Trophoblast cell (in vitro differentiated cells and primary cell): ENCODE measurements around the gene ZBTB6.

Experiments used
- DNase-seq, 2 donors: peaks; one replicate each; pipeline ENCODE4 v3.0.0-alpha.2; 2016
- H2AFZ ChIP-seq: 2 replicates; pipeline ENCODE4 v1.6.1; 2013; ENCODE audit warnings: low read length, moderate library complexity, mild to moderate bottlenecking; ENCODE audit not compliant: insufficient read depth, poor library complexity
- H2AK5ac ChIP-seq: 2 replicates; pipeline ENCODE4 v1.6.1; 2013; ENCODE audit warnings: mild to moderate bottlenecking, low read length
- H2BK120ac ChIP-seq: 2 replicates; pipeline ENCODE4 v1.6.1; 2013; ENCODE audit warnings: low read length, mild to moderate bottlenecking, moderate library complexity; ENCODE audit not compliant: insufficient read depth, poor library complexity
- H2BK12ac ChIP-seq: 2 replicates; pipeline ENCODE4 v1.6.1; 2013; ENCODE audit warnings: mild to moderate bottlenecking, low read length, moderate library complexity
- H2BK5ac ChIP-seq: 2 replicates; pipeline ENCODE4 v1.6.1; 2013; ENCODE audit warnings: low read length, low read depth, moderate library complexity, mild to moderate bottlenecking; ENCODE audit not compliant: poor library complexity
- H3K14ac ChIP-seq: 2 replicates; pipeline ENCODE4 v1.6.1; 2013; ENCODE audit warnings: mild to moderate bottlenecking, low read length
- H3K18ac ChIP-seq: 2 replicates; pipeline ENCODE4 v1.6.1; 2013; ENCODE audit warnings: mild to moderate bottlenecking, low read length
- H3K23ac ChIP-seq: 2 replicates; pipeline ENCODE4 v1.6.1; 2013; ENCODE audit warnings: low read length
- H3K27ac ChIP-seq: 2 replicates; pipeline ENCODE4 v1.5.1; 2013; ENCODE audit warnings: low read depth, mild to moderate bottlenecking, inconsistent platforms, low read length, moderate library complexity
- H3K27me3 ChIP-seq: 2 replicates; pipeline ENCODE4 v1.6.1; 2013; ENCODE audit warnings: inconsistent platforms, mild to moderate bottlenecking, low read length, moderate library complexity; ENCODE audit not compliant: insufficient read depth
- H3K36me3 ChIP-seq, 2 experiments: 1 replicate in 1 of 2; 2 replicates in 1 of 2; pipeline ENCODE4 v1.6.1; 2013; ENCODE audit warnings: low read length in 2 of 2, mild to moderate bottlenecking in 2 of 2, moderate library complexity in 1 of 2; ENCODE audit not compliant: insufficient read depth in 2 of 2, control insufficient read depth in 1 of 2
- H3K4ac ChIP-seq: 2 replicates; pipeline ENCODE4 v1.6.1; 2013; ENCODE audit warnings: low read depth, mild to moderate bottlenecking, low read length, moderate library complexity
- H3K4me1 ChIP-seq, 2 experiments: 1 replicate in 1 of 2; 2 replicates in 1 of 2; pipeline ENCODE4 v1.6.1; 2013; ENCODE audit warnings: low read length in 2 of 2, mild to moderate bottlenecking in 2 of 2, moderate library complexity in 1 of 2; ENCODE audit not compliant: insufficient read depth in 2 of 2, control insufficient read depth in 1 of 2
- H3K4me2 ChIP-seq: 2 replicates; pipeline ENCODE4 v1.6.1; 2013; ENCODE audit warnings: inconsistent platforms, mild to moderate bottlenecking, low read length, moderate library complexity
- H3K4me3 ChIP-seq: 2 replicates; pipeline ENCODE4 v1.5.1; 2013; ENCODE audit warnings: mild to moderate bottlenecking, low read depth, low read length, inconsistent platforms
- H3K79me1 ChIP-seq: one replicate; pipeline ENCODE4 v1.6.1; 2013; ENCODE audit warnings: low read length
- H3K79me2 ChIP-seq: 2 replicates; pipeline ENCODE4 v1.6.1; 2013; ENCODE audit warnings: low read length, mild to moderate bottlenecking; ENCODE audit not compliant: control insufficient read depth, insufficient read depth, poor library complexity
- H3K9ac ChIP-seq: 2 replicates; pipeline ENCODE4 v1.6.1; 2013; ENCODE audit warnings: mild to moderate bottlenecking, low read length
- H3K9me3 ChIP-seq: 2 replicates; pipeline ENCODE4 v1.6.1; 2013; ENCODE audit warnings: low read depth, mild to moderate bottlenecking, control low read depth, inconsistent platforms, low read length; ENCODE audit not compliant: insufficient read depth
- H4K12ac ChIP-seq: 2 replicates; pipeline ENCODE4 v1.6.1; 2013; ENCODE audit warnings: low read depth, mild to moderate bottlenecking, low read length, moderate library complexity
- H4K8ac ChIP-seq: 2 replicates; pipeline ENCODE4 v1.6.1; 2013; ENCODE audit warnings: low read depth, mild to moderate bottlenecking, low read length, moderate library complexity
- H4K91ac ChIP-seq: one replicate; pipeline ENCODE4 v1.6.1; 2013; ENCODE audit warnings: low read depth, mild to moderate bottlenecking, low read length, moderate library complexity
- WGBS: extraction: QIAGEN DNeasy Blood & Tissue Kit; methylation state at CpG from one replicate; pipeline ENCODE4 v1.1.7; 2013; ENCODE audit warnings: missing lambda C conversion rate; ENCODE audit not compliant: insufficient read length, insufficient coverage; ENCODE audit errors: extremely low coverage; 5-methylcytosine and 5-hydroxymethylcytosine counted together

Gene ZBTB6

GRCh38 chr9:122940454-122940748 is 27.3 kb upstream of the ZBTB6 start:
- Histone ChIP-seq H2BK12ac (no peak overlapping the region), H3K79me2 (peaks cover 11% of the 10 kb centered on the region), H3K9ac (peak overlapping the region; percentile 62), H3K18ac (peak overlapping the region; percentile 2), H3K79me1 (peaks cover 10% of the 10 kb centered on the region), H3K4me2 (peak overlapping the region; percentile 85), H2BK120ac (no peak overlapping the region), H2AK5ac (no peak overlapping the region), H2AFZ (no peak overlapping the region), H2BK5ac (no peak overlapping the region), H4K91ac (no peak overlapping the region), H3K4ac (no peak overlapping the region), H3K9me3 (no peaks in the 10 kb centered on the region), H3K4me1 (peaks cover 2 to 3% of the 10 kb centered on the region in 2 experiments), H3K27me3 (no peaks in the 10 kb centered on the region), H3K27ac (peak overlapping the region; percentile 65), H3K36me3 (peaks cover 14 to 15% of the 10 kb centered on the region in 2 experiments), H4K12ac (no peak overlapping the region), H3K14ac (peak overlapping the region; percentile 1), H4K8ac (peak overlapping the region; percentile 33), H3K23ac (no peak overlapping the region), H3K4me3 (peak overlapping the region; percentile 42)
- peak in 1 of 2 donors; percentile 2 for DNase-seq
- no CpG with 5 or more reads among the region's 6 CpGs for WGBS

- Histone ChIP-seq H3K18ac (no peak overlapping the region), H2BK120ac (no peak overlapping the region), H3K9me3 (no peaks in the 10 kb centered on the region), H4K8ac (no peak overlapping the region), H2BK12ac (no peak overlapping the region), H2AK5ac (no peak overlapping the region), H3K4ac (no peak overlapping the region), H3K27me3 (no peaks in the 10 kb centered on the region), H3K4me3 (no peak overlapping the region), H3K79me2 (peaks cover 11% of the 10 kb centered on the region), H3K4me2 (no peak overlapping the region), H3K79me1 (peaks cover 10% of the 10 kb centered on the region), H4K12ac (no peak overlapping the region), H3K36me3 (peaks cover 14 to 15% of the 10 kb centered on the region in 2 experiments), H2AFZ (no peak overlapping the region), H2BK5ac (no peak overlapping the region), H3K14ac (no peak overlapping the region), H3K4me1 (peaks cover 2 to 3% of the 10 kb centered on the region in 2 experiments), H3K27ac (no peak overlapping the region), H3K23ac (no peak overlapping the region), H4K91ac (no peak overlapping the region), H3K9ac (no peak overlapping the region)
- DNase-seq = no peak
- no CpG with 5 or more reads among the region's 4 CpGs for WGBS
Measured at GRCh38 chr9:122939601-122940000, 26.5 kb upstream of the ZBTB6 start.

GRCh38 chr9:122936883-122937282 is 23.8 kb upstream of the ZBTB6 start:
- Histone ChIP-seq H3K4me2 (no peak overlapping the region), H3K36me3 (peaks cover 10 to 11% of the 10 kb centered on the region in 2 experiments), H2AK5ac (no peak overlapping the region), H2BK5ac (no peak overlapping the region), H3K18ac (no peak overlapping the region), H3K27ac (no peak overlapping the region), H3K79me2 (peaks cover 7% of the 10 kb centered on the region), H2BK12ac (no peak overlapping the region), H3K4ac (no peak overlapping the region), H3K4me3 (no peak overlapping the region), H3K9ac (no peak overlapping the region), H4K8ac (no peak overlapping the region), H3K14ac (no peak overlapping the region), H4K91ac (no peak overlapping the region), H4K12ac (no peak overlapping the region), H3K79me1 (peaks cover 10% of the 10 kb centered on the region), H2AFZ (no peak overlapping the region), H3K27me3 (no peaks in the 10 kb centered on the region), H3K9me3 (no peaks in the 10 kb centered on the region), H2BK120ac (no peak overlapping the region), H3K23ac (no peak overlapping the region), H3K4me1 (peaks cover 0 to 3% of the 10 kb centered on the region in 2 experiments)
- DNase-seq = no peak
- no CpG with 5 or more reads among the region's 1 CpG for WGBS

GRCh38 chr9:122936464-122936863 is 23.3 kb upstream of the ZBTB6 start:
- Histone ChIP-seq H2BK5ac (no peak overlapping the region), H3K23ac (no peak overlapping the region), H3K36me3 (peaks cover 10 to 11% of the 10 kb centered on the region in 2 experiments), H3K9ac (no peak overlapping the region), H4K12ac (no peak overlapping the region), H3K4me1 (peaks cover 0 to 3% of the 10 kb centered on the region in 2 experiments), H3K4me2 (no peak overlapping the region), H3K4me3 (no peak overlapping the region), H3K27me3 (no peaks in the 10 kb centered on the region), H2BK12ac (no peak overlapping the region), H2AFZ (no peak overlapping the region), H3K9me3 (no peaks in the 10 kb centered on the region), H4K91ac (no peak overlapping the region), H3K79me2 (peaks cover 8% of the 10 kb centered on the region), H3K18ac (no peak overlapping the region), H2BK120ac (no peak overlapping the region), H2AK5ac (no peak overlapping the region), H3K14ac (no peak overlapping the region), H3K27ac (no peak overlapping the region), H3K79me1 (peaks cover 11% of the 10 kb centered on the region), H4K8ac (no peak overlapping the region), H3K4ac (no peak overlapping the region)
- no peak for DNase-seq
- no CpG with 5 or more reads among the region's 5 CpGs for WGBS
